ENCODE data around the gene CACNB4. TPM values are rescaled to one million over a fixed set of nuclear protein-coding genes. Genes with fewer than 3 reads are reported as not detected.

CACNB4 gene
- total and polyA plus RNA-seq, 10 of the 15 experiments (the other 5 are each of a cell fraction or from before 2014, with no cell fraction given) = 2.0 to 21.6 (median 9.3) TPM

DNA sequence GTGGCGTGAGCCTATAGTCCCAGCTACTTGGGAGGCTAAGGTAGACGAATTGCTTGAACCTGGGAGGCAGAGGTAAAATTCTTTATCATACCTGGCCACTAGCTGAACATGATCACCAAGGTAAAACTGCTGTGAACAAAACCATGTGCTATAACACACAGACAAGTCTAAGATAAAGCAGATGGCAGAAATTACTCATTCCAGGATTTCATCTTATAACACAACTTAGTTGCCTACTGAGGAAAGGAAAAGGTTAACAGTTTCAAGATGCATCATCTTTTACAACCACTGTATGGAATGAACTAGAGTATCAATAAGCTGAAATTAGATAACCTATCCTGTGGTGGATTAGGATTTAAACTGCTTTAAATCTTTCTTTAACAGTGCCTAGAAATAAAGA is 278.9 kb downstream of the CACNB4 start (continued):
- TF ChIP-seq ZNF274 (IDR thresholded peaks at IDR 0.05; ENCODE audit: insufficient read depth, insufficient read length) (no peak), RUNX3 (IDR thresholded peaks at IDR 0.05; ENCODE audit: low read length) (peak; percentile 30; the same call in 1 of the 2 replicates), NR2C1 (IDR thresholded peaks at IDR 0.05) (no peak), IRF4 (IDR thresholded peaks at IDR 0.05; ENCODE audit: low read depth, low read length) (peak; percentile 60; the same call in 1 of the 2 replicates)
- TF ChIP-seq, protein P1, sequence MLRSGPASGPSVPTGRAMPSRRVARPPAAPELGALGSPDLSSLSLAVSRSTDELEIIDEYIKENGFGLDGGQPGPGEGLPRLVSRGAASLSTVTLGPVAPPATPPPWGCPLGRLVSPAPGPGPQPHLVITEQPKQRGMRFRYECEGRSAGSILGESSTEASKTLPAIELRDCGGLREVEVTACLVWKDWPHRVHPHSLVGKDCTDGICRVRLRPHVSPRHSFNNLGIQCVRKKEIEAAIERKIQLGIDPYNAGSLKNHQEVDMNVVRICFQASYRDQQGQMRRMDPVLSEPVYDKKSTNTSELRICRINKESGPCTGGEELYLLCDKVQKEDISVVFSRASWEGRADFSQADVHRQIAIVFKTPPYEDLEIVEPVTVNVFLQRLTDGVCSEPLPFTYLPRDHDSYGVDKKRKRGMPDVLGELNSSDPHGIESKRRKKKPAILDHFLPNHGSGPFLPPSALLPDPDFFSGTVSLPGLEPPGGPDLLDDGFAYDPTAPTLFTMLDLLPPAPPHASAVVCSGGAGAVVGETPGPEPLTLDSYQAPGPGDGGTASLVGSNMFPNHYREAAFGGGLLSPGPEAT (IDR thresholded peaks at IDR 0.05; ENCODE audit: low read depth) = no peak
- TF ChIP-seq, protein P2, sequence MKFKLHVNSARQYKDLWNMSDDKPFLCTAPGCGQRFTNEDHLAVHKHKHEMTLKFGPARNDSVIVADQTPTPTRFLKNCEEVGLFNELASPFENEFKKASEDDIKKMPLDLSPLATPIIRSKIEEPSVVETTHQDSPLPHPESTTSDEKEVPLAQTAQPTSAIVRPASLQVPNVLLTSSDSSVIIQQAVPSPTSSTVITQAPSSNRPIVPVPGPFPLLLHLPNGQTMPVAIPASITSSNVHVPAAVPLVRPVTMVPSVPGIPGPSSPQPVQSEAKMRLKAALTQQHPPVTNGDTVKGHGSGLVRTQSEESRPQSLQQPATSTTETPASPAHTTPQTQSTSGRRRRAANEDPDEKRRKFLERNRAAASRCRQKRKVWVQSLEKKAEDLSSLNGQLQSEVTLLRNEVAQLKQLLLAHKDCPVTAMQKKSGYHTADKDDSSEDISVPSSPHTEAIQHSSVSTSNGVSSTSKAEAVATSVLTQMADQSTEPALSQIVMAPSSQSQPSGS (IDR thresholded peaks at IDR 0.05; ENCODE audit: low read length) = peak; percentile 16; the same call in 1 of the 2 replicates
- TF ChIP-seq, protein P3, sequence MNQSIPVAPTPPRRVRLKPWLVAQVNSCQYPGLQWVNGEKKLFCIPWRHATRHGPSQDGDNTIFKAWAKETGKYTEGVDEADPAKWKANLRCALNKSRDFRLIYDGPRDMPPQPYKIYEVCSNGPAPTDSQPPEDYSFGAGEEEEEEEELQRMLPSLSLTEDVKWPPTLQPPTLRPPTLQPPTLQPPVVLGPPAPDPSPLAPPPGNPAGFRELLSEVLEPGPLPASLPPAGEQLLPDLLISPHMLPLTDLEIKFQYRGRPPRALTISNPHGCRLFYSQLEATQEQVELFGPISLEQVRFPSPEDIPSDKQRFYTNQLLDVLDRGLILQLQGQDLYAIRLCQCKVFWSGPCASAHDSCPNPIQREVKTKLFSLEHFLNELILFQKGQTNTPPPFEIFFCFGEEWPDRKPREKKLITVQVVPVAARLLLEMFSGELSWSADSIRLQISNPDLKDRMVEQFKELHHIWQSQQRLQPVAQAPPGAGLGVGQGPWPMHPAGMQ (IDR thresholded peaks at IDR 0.05; ENCODE audit: borderline replicate concordance) = no peak

DNA sequence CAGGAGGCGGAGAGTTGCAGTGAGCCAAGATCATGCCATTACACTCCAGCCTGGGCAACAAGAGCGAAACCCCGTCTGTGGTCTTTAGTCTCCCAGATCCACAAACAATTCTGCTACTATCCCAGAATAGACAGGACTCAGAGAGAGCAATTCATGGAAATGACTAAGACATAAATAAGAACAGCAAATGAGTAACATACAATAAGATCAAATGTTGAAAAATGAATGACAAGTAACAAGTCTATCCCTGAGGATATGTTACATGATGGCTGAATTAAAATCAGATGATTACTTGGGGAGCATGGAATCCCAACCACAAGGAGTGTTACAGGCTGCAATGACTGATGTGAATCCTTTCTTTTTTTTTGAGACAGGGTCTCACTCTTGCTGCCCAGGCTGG is 280.9 kb downstream of the CACNB4 start:
- peaks cover 0 to 29% of the 10 kb centered on the region in 2 experiments; a peak in 3 of 4 replicates for H3K36me3 ChIP-seq (ENCODE audit: control insufficient read depth in 2 of 2, insufficient read depth in 2 of 2, low read length in 1 of 2)
- ChIA-PET CTCF (interaction anchor here (2.3 kb wide), 1 partner anchor 10 kb away, joined by 12 read pairs; no protein-coding TSS in a partner anchor), RAD21 (ENCODE audit: unreplicated experiment) (no interaction called here), POLR2A (no interaction called here), SMC1A (ENCODE audit: uncharacterized antibody, unreplicated experiment) (interaction anchor here (0.8 kb wide), 1 partner anchor 12 kb away, joined by 3 read pairs; no protein-coding TSS in a partner anchor)
- no peaks in the 10 kb centered on the region for H3K4me1 ChIP-seq (ENCODE audit: control insufficient read depth, insufficient read depth, low read length)
- peaks cover 53% of the 10 kb centered on the region for H3K79me2 ChIP-seq (ENCODE audit: control insufficient read depth, insufficient read depth, low read length)
- H3K27ac ChIP-seq (ENCODE audit: control insufficient read depth, insufficient read depth) = no peak overlapping the region
- no peak overlapping the region for H3K9ac ChIP-seq (ENCODE audit: control insufficient read depth, insufficient read depth, low read length)
- DNase-seq (ENCODE audit: low read depth, low spot score) (no peak), ATAC-seq (no peak), FAIRE-seq (no peak)
- TF ChIP-seq MTA3 (IDR thresholded peaks at IDR 0.05; ENCODE audit: borderline replicate concordance, low read length) (no peak), MYB (IDR thresholded peaks at IDR 0.05; ENCODE audit: borderline replicate concordance, low read depth, low read length) (no peak)
- TF ChIP-seq, protein P4, sequence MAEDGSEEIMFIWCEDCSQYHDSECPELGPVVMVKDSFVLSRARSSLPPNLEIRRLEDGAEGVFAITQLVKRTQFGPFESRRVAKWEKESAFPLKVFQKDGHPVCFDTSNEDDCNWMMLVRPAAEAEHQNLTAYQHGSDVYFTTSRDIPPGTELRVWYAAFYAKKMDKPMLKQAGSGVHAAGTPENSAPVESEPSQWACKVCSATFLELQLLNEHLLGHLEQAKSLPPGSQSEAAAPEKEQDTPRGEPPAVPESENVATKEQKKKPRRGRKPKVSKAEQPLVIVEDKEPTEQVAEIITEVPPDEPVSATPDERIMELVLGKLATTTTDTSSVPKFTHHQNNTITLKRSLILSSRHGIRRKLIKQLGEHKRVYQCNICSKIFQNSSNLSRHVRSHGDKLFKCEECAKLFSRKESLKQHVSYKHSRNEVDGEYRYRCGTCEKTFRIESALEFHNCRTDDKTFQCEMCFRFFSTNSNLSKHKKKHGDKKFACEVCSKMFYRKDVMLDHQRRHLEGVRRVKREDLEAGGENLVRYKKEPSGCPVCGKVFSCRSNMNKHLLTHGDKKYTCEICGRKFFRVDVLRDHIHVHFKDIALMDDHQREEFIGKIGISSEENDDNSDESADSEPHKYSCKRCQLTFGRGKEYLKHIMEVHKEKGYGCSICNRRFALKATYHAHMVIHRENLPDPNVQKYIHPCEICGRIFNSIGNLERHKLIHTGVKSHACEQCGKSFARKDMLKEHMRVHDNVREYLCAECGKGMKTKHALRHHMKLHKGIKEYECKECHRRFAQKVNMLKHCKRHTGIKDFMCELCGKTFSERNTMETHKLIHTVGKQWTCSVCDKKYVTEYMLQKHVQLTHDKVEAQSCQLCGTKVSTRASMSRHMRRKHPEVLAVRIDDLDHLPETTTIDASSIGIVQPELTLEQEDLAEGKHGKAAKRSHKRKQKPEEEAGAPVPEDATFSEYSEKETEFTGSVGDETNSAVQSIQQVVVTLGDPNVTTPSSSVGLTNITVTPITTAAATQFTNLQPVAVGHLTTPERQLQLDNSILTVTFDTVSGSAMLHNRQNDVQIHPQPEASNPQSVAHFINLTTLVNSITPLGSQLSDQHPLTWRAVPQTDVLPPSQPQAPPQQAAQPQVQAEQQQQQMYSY (CRISPR knock-in tag; IDR thresholded peaks at IDR 0.05) = no peak
- TF ChIP-seq, protein P5, sequence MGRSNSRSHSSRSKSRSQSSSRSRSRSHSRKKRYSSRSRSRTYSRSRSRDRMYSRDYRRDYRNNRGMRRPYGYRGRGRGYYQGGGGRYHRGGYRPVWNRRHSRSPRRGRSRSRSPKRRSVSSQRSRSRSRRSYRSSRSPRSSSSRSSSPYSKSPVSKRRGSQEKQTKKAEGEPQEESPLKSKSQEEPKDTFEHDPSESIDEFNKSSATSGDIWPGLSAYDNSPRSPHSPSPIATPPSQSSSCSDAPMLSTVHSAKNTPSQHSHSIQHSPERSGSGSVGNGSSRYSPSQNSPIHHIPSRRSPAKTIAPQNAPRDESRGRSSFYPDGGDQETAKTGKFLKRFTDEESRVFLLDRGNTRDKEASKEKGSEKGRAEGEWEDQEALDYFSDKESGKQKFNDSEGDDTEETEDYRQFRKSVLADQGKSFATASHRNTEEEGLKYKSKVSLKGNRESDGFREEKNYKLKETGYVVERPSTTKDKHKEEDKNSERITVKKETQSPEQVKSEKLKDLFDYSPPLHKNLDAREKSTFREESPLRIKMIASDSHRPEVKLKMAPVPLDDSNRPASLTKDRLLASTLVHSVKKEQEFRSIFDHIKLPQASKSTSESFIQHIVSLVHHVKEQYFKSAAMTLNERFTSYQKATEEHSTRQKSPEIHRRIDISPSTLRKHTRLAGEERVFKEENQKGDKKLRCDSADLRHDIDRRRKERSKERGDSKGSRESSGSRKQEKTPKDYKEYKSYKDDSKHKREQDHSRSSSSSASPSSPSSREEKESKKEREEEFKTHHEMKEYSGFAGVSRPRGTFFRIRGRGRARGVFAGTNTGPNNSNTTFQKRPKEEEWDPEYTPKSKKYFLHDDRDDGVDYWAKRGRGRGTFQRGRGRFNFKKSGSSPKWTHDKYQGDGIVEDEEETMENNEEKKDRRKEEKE (IDR thresholded peaks at IDR 0.05) = no peak
- H3K4me3 ChIP-seq = no peak overlapping the region
- BruUV-seq (replicated peaks) = no TSS peak
- H2AFZ ChIP-seq (ENCODE audit: control insufficient read depth, low read depth, low read length) = no peak overlapping the region
- H4K20me1 ChIP-seq (ENCODE audit: control insufficient read depth, insufficient read depth) = no peaks in the 10 kb centered on the region
- H3K4me2 ChIP-seq (ENCODE audit: control insufficient read depth, insufficient read depth) = no peak overlapping the region
- intact Hi-C loops (cut with micrococcal nuclease; ENCODE audit: unreplicated experiment) = no loop called here
- no peaks in the 10 kb centered on the region; the same call in 2 of the 3 replicates for H3K9me3 ChIP-seq (replicated peaks; ENCODE audit: control insufficient read depth, insufficient read depth, low read length)
- WGBS (ENCODE audit: insufficient coverage, insufficient replicate concordance, low lambda C conversion rate, missing lambda C conversion rate) = 95% methylated on average over 3 of the region's 3 CpGs
- in situ Hi-C loops (cut with MboI) = no loop called here
- H3K27me3 ChIP-seq (replicated peaks in 1 of 2; ENCODE audit: control insufficient read depth in 2 of 2, insufficient read depth in 2 of 2, low read length in 1 of 2) = no peaks in the 10 kb centered on the region
